ENCODE measurements around the gene MEF2C. TPM values are rescaled to one million over a fixed set of nuclear protein-coding genes. Genes with fewer than 3 reads are reported as not detected.

The MEF2C gene
- total RNA-seq, 1 experiment from 2014 or later = 9.9 TPM

GRCh38 chr5:88888848-88889188, 5.8 kb upstream of the MEF2C start:
- ChIA-PET CTCF (interaction anchor here (0.5 kb wide), 1 partner anchor 748 kb away, joined by 4 read pairs; no protein-coding TSS in a partner anchor), POLR2A (interaction anchor here (0.6 kb wide), 1 partner anchor 166 kb away, joined by 4 read pairs; no protein-coding TSS in a partner anchor)
- DNase-seq (ENCODE audit: low read depth, low spot score) (no peak), ATAC-seq (no peak)
- TF ChIP-seq TCF7L2 (IDR thresholded peaks at IDR 0.05; ENCODE audit: low read depth, low read length) (no peak), POLR2AphosphoS5 (IDR thresholded peaks at IDR 0.05; ENCODE audit: low read depth, low read length) (no peak), SIN3A (IDR thresholded peaks at IDR 0.05; ENCODE audit: borderline replicate concordance, insufficient read depth, low read depth, low read length) (no peak)
- TF ChIP-seq, protein P1, sequence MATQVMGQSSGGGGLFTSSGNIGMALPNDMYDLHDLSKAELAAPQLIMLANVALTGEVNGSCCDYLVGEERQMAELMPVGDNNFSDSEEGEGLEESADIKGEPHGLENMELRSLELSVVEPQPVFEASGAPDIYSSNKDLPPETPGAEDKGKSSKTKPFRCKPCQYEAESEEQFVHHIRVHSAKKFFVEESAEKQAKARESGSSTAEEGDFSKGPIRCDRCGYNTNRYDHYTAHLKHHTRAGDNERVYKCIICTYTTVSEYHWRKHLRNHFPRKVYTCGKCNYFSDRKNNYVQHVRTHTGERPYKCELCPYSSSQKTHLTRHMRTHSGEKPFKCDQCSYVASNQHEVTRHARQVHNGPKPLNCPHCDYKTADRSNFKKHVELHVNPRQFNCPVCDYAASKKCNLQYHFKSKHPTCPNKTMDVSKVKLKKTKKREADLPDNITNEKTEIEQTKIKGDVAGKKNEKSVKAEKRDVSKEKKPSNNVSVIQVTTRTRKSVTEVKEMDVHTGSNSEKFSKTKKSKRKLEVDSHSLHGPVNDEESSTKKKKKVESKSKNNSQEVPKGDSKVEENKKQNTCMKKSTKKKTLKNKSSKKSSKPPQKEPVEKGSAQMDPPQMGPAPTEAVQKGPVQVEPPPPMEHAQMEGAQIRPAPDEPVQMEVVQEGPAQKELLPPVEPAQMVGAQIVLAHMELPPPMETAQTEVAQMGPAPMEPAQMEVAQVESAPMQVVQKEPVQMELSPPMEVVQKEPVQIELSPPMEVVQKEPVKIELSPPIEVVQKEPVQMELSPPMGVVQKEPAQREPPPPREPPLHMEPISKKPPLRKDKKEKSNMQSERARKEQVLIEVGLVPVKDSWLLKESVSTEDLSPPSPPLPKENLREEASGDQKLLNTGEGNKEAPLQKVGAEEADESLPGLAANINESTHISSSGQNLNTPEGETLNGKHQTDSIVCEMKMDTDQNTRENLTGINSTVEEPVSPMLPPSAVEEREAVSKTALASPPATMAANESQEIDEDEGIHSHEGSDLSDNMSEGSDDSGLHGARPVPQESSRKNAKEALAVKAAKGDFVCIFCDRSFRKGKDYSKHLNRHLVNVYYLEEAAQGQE (IDR thresholded peaks at IDR 0.05; ENCODE audit: insufficient read depth in 1 of 2, low read depth in 2 of 2, low read length in 1 of 2) = no peak
- TF ChIP-seq, protein P2, sequence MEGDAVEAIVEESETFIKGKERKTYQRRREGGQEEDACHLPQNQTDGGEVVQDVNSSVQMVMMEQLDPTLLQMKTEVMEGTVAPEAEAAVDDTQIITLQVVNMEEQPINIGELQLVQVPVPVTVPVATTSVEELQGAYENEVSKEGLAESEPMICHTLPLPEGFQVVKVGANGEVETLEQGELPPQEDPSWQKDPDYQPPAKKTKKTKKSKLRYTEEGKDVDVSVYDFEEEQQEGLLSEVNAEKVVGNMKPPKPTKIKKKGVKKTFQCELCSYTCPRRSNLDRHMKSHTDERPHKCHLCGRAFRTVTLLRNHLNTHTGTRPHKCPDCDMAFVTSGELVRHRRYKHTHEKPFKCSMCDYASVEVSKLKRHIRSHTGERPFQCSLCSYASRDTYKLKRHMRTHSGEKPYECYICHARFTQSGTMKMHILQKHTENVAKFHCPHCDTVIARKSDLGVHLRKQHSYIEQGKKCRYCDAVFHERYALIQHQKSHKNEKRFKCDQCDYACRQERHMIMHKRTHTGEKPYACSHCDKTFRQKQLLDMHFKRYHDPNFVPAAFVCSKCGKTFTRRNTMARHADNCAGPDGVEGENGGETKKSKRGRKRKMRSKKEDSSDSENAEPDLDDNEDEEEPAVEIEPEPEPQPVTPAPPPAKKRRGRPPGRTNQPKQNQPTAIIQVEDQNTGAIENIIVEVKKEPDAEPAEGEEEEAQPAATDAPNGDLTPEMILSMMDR (IDR thresholded peaks at IDR 0.05) = no peak
- H3K4me3 ChIP-seq (ENCODE audit: low read depth in 2 of 2, low read length in 2 of 2) = peak overlapping the region; percentile 53 to 71
- no peaks in the 10 kb centered on the region for H3K9me3 ChIP-seq (ENCODE audit: control insufficient read depth, insufficient read depth, low read depth, low read length)
- no TSS peak for BruUV-seq (replicated peaks)
- H3K36me3 ChIP-seq (ENCODE audit: control insufficient read depth, insufficient read depth, low read length) = no peaks in the 10 kb centered on the region
- H3K27ac ChIP-seq (ENCODE audit: low read length) = peak overlapping the region; percentile 25
- no peaks in the 10 kb centered on the region for H3K27me3 ChIP-seq (ENCODE audit: control insufficient read depth, insufficient read depth, low read length)
- peaks cover 30% of the 10 kb centered on the region for H3K4me1 ChIP-seq (ENCODE audit: control insufficient read depth, insufficient read depth, low read length)
- intact Hi-C loops (cut with micrococcal nuclease; ENCODE audit: unreplicated experiment) = loop anchor here (10.0 kb wide), 1 partner anchor 1376 kb away; no protein-coding TSS in a partner anchor
- in situ Hi-C loops (cut with HindIII; ENCODE audit: low pct_unique_long_range_greater_than_20kb, low sequenced_read_pairs) = no loop called here

DNA sequence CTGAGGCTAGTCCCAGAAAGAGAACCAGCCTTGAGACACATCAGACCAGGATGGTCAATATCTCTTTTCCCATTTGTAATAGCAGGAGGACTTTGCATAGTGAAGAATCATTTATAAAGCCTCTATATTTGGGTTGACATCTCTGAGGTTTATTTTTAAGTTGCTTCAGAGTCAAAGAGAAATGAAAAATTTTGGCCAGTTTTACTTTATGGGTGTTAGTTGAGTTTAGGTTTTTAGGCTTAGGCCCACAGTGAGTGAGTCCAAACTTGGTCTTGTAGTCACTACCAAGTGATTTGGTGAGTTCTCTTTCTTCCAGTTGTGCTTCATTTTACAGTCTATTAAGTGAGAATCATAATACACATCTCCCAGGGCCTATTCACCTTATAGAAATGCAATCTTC, 5.3 kb upstream of the MEF2C start:
- POLR2A ChIA-PET = no interaction called here
- BruUV-seq (replicated peaks) = no TSS peak
- in situ Hi-C loops (cut with HindIII; ENCODE audit: low pct_unique_long_range_greater_than_20kb, low sequenced_read_pairs) = no loop called here

More for the DNA sequence above, 5.3 kb upstream of the MEF2C start:
- TF ChIP-seq, protein P1 (IDR thresholded peaks at IDR 0.05; ENCODE audit: insufficient read depth in 1 of 2, low read depth in 2 of 2, low read length in 1 of 2) = no peak
- TF ChIP-seq SIN3A (IDR thresholded peaks at IDR 0.05; ENCODE audit: borderline replicate concordance, insufficient read depth, low read depth, low read length) (no peak), TCF7L2 (IDR thresholded peaks at IDR 0.05; ENCODE audit: low read depth, low read length) (no peak), POLR2AphosphoS5 (IDR thresholded peaks at IDR 0.05; ENCODE audit: low read depth, low read length) (no peak)
- TF ChIP-seq, protein P2 (IDR thresholded peaks at IDR 0.05) = no peak
- Histone ChIP-seq H3K9me3 (ENCODE audit: control insufficient read depth, insufficient read depth, low read depth, low read length) (no peaks in the 10 kb centered on the region), H3K27ac (ENCODE audit: low read length) (no peak overlapping the region), H3K4me1 (ENCODE audit: control insufficient read depth, insufficient read depth, low read length) (peaks cover 30% of the 10 kb centered on the region), H3K36me3 (ENCODE audit: control insufficient read depth, insufficient read depth, low read length) (no peaks in the 10 kb centered on the region), H3K27me3 (ENCODE audit: control insufficient read depth, insufficient read depth, low read length) (no peaks in the 10 kb centered on the region), H3K4me3 (ENCODE audit: low read depth in 2 of 2, low read length in 2 of 2) (no peak overlapping the region)
- CTCF ChIA-PET = no interaction called here
- intact Hi-C loops (cut with micrococcal nuclease; ENCODE audit: unreplicated experiment) = loop anchor here (10.0 kb wide), 1 partner anchor 1377 kb away; no protein-coding TSS in a partner anchor
- DNase-seq (ENCODE audit: low read depth, low spot score) (no peak), ATAC-seq (no peak)
